Effector memory CD4-positive, alpha-beta T cell (primary cell): ENCODE measurements around the gene CLSTN3.
A peak's percentile ranks its signal among the peaks of the same experiment; 100 is the strongest.

Experiments used
- DNase-seq, 3 donors: peaks; one replicate each; pipeline ENCODE4 v3.0.0-alpha.2; 2020
- H3K27ac ChIP-seq: 2 replicates; pipeline ENCODE4 v1.7.0; 2013; ENCODE audit warnings: mild to moderate bottlenecking, low read length, moderate library complexity; ENCODE audit not compliant: insufficient read depth, poor library complexity, severe bottlenecking
- H3K27me3 ChIP-seq: replicated peaks from 2 replicates; pipeline ENCODE4 v1.7.0; 2013; ENCODE audit warnings: mild to moderate bottlenecking, low read length; ENCODE audit not compliant: insufficient read depth, control insufficient read depth, poor library complexity, severe bottlenecking
- H3K36me3 ChIP-seq: 2 replicates; pipeline ENCODE4 v1.7.0; 2013; ENCODE audit warnings: mild to moderate bottlenecking, low read length, moderate library complexity; ENCODE audit not compliant: control insufficient read depth, insufficient read depth
- H3K4me1 ChIP-seq: 2 replicates; pipeline ENCODE4 v1.7.0; 2013; ENCODE audit warnings: low read length, mild to moderate bottlenecking; ENCODE audit not compliant: control insufficient read depth, insufficient read depth, poor library complexity, severe bottlenecking
- H3K4me3 ChIP-seq: 2 replicates; pipeline ENCODE4 v1.7.0; 2013; ENCODE audit warnings: low read length, low read depth, mild to moderate bottlenecking; ENCODE audit not compliant: insufficient read depth, poor library complexity, severe bottlenecking
- H3K9me3 ChIP-seq: 2 replicates; pipeline ENCODE4 v1.7.0; 2013; ENCODE audit warnings: mild to moderate bottlenecking, low read length, moderate library complexity; ENCODE audit not compliant: control insufficient read depth

The CLSTN3 gene

DNA sequence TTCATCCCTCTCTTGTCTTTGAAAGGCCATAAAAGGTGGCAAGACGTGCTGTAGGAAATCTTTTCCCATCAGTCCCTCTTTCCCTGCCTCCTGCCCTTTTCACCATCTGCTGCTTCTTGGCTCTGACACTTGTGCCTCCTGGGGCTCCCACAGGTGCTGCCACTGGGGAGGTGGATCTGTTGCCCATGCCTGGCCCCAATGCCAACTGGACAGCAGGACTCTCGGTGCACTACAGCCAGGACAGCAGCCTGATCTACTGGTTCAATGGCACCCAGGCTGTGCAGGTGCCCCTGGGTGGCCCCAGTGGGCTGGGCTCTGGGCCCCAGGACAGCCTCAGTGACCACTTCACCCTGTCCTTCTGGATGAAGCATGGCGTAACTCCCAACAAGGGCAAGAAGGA is 6.5 kb downstream of the CLSTN3 start:
- Histone ChIP-seq H3K27me3 (no peaks in the 10 kb centered on the region), H3K4me1 (peaks cover 3% of the 10 kb centered on the region), H3K9me3 (no peaks in the 10 kb centered on the region), H3K4me3 (no peak overlapping the region), H3K27ac (no peak overlapping the region), H3K36me3 (peaks cover 55% of the 10 kb centered on the region)
- no peak for DNase-seq

DNA sequence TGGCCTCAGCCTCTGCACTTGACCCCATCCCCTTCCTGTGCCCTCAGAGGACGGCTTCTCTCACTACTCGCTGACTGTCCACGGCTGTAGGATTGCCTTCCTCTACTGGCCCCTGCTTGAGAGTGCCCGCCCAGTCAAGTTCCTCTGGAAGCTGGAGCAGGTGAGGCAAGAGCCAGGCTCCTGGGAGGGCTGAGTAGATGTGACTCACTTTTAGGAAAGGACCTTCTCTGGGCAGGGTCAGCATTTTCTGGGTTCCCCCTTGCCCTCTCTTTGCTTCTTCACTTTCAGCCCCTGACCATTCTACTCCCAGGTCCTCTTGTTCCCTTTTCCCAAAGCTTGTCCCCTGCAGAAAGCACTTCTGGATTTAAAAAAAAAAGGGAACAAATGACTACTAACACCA is 7.7 kb downstream of the CLSTN3 start:
- peaks cover 55% of the 10 kb centered on the region for H3K36me3 ChIP-seq
- H3K4me1 ChIP-seq = no peaks in the 10 kb centered on the region
- no peaks in the 10 kb centered on the region for H3K9me3 ChIP-seq
- H3K27ac ChIP-seq = no peak overlapping the region
- no peaks in the 10 kb centered on the region for H3K27me3 ChIP-seq
- no peak overlapping the region for H3K4me3 ChIP-seq
- no peak for DNase-seq

DNA sequence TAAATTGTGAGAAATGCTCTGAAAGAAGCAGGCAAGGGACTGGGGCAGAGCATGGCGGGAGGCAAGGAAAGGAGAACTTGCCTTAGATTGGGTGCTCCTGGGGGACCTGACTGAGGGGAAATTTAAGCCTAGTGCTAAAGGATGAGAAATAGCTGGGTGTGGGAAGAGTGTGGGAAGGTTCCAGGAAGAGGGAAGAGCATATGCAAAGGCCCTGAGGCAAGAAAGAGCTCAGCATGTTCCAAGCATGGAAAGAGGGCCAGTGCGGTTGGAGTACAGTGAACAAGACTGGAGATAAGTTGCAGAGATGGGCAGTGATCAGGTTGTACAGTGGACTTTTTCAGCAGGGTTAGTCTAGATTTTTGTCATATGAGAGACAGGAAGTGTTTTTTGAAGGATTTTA is 9.0 kb downstream of the CLSTN3 start:
- H3K4me1 ChIP-seq = no peaks in the 10 kb centered on the region
- peaks cover 44% of the 10 kb centered on the region for H3K36me3 ChIP-seq
- H3K27me3 ChIP-seq = no peaks in the 10 kb centered on the region
- no peaks in the 10 kb centered on the region for H3K9me3 ChIP-seq
- no peak overlapping the region for H3K27ac ChIP-seq
- no peak overlapping the region for H3K4me3 ChIP-seq
- no peak for DNase-seq

DNA sequence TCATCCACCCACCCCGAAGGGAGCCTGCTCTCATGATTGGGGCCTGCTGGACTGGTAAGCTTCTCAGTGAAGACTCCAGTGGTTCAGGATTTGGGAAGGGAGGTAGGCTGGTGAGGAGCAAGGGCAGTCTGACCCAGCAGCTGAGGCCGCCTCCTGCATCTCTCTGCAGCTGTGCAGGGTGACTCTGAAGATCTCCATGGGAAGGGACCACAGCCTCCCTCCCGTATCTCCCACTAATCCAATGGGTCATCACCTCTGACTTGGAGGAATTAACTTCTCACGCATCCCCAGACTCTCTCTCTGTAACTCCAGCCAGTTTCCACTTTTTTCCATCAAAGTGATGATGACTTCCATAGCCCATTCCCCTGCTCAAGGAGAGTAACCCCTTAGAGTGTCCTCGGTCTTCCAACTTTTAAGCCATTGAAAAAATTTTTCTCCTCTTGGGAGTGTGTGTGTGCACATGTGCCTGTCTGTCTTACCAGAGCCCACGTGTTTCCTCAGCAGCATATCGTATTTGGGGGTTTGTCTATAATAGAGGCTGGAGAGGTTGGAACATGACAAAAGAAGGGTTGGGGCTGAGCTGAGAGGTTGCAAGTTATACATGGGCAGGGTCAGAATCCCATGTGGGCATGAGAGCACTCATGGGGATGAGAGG is 11.3 kb downstream of the CLSTN3 start:
- no peak overlapping the region for H3K27ac ChIP-seq
- H3K27me3 ChIP-seq = no peaks in the 10 kb centered on the region
- DNase-seq = no peak
- H3K36me3 ChIP-seq = peaks cover 26% of the 10 kb centered on the region
- no peaks in the 10 kb centered on the region for H3K9me3 ChIP-seq
- no peaks in the 10 kb centered on the region for H3K4me1 ChIP-seq
- no peak overlapping the region for H3K4me3 ChIP-seq

DNA sequence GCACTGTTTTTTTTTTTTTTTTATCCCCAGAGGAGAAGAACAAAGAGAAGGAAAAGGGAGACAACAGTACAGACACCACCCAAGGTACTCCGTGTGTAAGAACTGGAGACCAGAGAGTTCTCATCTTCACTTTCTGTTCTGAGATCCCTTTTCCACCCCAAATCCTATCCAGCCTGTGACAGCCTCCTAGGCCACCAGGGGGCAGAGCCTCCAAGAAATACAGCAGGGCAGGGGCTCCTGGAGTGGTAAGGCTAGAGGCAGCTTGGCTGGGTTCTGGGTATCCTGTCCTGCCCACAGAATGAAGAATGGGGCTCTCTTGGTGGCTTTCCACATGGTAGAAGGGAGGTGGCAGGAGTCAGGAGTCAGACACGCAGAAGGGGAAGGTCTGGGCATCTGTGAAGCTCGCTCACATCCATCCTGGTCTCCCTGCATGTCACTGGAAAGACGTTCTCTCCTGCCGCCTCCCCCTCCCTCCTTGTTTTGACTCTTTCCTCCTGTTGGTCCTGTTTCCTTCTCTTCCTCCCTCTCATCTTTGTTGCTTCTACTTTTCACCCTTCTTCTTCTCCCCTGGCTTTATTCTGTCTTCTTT is 12.0 kb downstream of the CLSTN3 start:
- Histone ChIP-seq H3K9me3 (no peaks in the 10 kb centered on the region), H3K27ac (no peak overlapping the region), H3K27me3 (no peaks in the 10 kb centered on the region), H3K36me3 (peaks cover 26% of the 10 kb centered on the region), H3K4me1 (no peaks in the 10 kb centered on the region), H3K4me3 (no peak overlapping the region)
- peak in 2 of 3 donors; percentile 11 to 16 for DNase-seq

DNA sequence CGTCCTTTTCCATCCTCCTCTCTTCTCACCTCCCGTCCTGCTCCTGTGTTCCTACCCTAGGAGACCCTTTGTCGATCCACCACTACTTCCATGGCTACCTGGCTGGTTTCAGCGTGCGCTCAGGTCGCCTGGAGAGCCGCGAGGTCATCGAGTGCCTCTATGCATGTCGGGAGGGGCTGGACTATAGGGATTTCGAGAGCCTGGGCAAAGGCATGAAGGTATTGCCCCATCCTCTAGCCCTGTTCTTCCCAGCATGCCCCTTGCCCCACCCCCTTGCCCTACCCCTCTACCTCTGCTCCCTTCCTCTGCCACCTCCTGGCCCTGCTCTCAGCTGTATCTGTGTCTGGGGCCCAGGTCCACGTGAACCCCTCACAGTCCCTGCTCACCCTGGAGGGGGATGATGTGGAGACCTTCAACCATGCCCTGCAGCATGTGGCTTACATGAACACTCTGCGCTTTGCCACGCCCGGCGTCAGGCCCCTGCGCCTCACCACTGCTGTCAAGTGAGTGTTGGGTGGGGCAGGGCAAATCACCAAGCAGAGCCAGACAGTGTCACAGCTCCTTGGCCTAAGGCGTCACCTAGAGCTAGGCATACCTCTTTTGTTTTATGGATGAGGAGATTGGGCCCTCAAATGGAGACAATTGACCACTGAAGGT is 12.8 kb downstream of the CLSTN3 start:
- peaks cover 19% of the 10 kb centered on the region for H3K36me3 ChIP-seq
- H3K4me3 ChIP-seq = no peak overlapping the region
- H3K27ac ChIP-seq = no peak overlapping the region
- H3K27me3 ChIP-seq = no peaks in the 10 kb centered on the region
- H3K4me1 ChIP-seq = no peaks in the 10 kb centered on the region
- no peak for DNase-seq
- no peaks in the 10 kb centered on the region for H3K9me3 ChIP-seq

DNA sequence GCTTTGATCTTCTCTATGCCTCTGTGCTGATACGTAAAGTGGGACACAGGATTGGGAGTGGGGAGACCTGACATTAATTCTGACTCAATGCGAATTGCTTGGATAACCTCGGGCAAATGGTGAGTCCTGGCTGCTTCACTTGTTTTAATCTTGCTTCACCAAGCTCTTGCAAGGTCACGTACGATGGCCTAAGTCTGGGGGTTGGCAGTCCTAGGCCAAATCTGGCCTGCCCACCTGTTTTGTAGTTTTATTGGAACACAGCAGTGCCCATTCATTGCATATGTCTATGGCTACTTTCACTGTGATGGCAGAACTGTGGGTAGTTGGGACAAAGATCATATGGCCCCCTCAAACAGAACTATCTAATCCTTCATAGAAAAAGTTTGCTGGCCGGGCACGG is 13.4 kb downstream of the CLSTN3 start:
- Histone ChIP-seq H3K4me3 (no peak overlapping the region), H3K9me3 (no peaks in the 10 kb centered on the region), H3K4me1 (no peaks in the 10 kb centered on the region), H3K27ac (no peak overlapping the region), H3K36me3 (peaks cover 25% of the 10 kb centered on the region), H3K27me3 (no peaks in the 10 kb centered on the region)
- DNase-seq = no peak

DNA sequence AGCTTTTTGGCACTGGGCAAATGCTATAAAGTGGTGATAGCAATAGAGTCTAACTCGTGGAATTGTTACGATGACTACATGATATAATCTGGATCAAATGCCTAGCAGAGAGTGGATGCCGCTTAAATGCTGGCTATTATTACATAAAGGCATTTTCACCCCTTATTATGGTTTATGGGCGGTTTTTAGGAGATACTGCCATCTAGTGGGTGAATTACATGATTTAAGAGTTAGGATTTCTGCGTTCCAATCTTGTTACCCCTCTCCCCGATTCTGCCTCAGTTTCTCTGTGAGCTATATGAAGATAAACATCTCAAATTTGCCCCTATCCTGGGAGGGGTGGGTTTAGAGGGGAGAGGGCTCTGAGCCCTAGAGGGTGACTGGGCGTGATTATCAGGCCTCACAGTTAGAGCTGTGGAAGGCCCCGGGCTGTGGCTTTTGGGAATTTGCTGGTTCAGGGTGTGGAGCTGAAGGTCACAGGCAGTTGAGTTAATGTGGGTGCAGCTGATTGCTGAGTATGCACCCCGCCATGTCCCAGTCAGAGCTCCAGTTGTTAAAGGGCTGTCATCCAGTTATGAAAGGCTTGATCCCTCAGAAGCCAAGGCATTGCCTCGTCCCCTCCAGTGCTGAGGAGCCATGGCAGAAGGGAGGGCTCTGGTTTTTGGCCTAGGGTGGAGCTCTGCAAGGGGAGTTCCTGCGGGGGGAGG is 14.4 kb downstream of the CLSTN3 start:
- H3K4me3 ChIP-seq = no peak overlapping the region
- no peaks in the 10 kb centered on the region for H3K4me1 ChIP-seq
- H3K36me3 ChIP-seq = peaks cover 34% of the 10 kb centered on the region
- H3K9me3 ChIP-seq = no peaks in the 10 kb centered on the region
- H3K27ac ChIP-seq = no peak overlapping the region
- DNase-seq = no peak
- H3K27me3 ChIP-seq = no peaks in the 10 kb centered on the region

DNA sequence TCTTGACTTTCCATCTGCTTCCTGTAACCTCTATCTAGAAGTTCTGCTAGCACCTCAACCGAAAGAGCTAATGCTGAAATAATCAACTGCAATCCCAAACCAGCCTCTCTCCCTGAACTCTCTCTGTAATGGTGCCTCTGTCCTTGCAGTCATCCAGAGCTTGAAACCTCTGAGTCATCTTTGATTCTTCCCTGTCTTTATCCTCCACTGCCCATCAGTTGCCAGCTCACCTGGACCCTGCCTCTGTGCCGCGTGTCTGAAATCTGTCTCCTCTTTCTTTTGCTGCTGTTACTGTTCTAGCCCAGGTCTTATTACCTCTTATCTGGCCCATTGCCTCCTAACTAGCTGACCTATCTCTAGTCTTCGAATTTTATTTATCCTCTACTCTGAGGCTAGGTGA is 15.5 kb downstream of the CLSTN3 start:
- Histone ChIP-seq H3K36me3 (peaks cover 45% of the 10 kb centered on the region), H3K9me3 (no peaks in the 10 kb centered on the region), H3K4me3 (no peak overlapping the region), H3K27me3 (no peaks in the 10 kb centered on the region), H3K27ac (no peak overlapping the region), H3K4me1 (no peaks in the 10 kb centered on the region)
- DNase-seq = no peak

DNA sequence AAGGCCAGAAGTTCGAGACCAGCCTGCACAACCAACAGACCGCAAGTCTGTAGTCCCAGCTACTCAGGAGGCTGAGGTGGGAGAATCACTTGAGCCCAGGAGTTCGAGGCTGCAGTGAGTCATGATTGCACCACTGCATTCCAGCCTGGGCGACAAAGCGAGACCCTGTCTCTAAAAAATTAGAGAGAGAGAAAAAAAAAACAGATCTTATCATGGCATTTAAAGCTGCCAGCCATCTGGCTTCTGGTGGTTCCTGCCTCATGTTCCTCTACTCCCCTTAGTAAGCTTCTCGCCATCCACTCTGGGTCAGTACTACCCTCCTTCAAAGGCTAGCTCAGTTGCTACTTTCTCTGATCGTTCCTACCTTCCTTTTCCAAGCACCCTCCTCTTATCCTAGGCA is 16.1 kb downstream of the CLSTN3 start:
- Histone ChIP-seq H3K36me3 (peaks cover 47% of the 10 kb centered on the region), H3K9me3 (no peaks in the 10 kb centered on the region), H3K27ac (no peak overlapping the region), H3K4me3 (no peak overlapping the region), H3K27me3 (no peaks in the 10 kb centered on the region), H3K4me1 (no peaks in the 10 kb centered on the region)
- no peak for DNase-seq
